ENCODE results near the gene PCSK2.

PCSK2 gene

GRCh38 chr20:17345321-17345720 lies 118.5 kb downstream of the PCSK2 start:
- TF ChIP-seq CTCF (IDR thresholded peaks at IDR 0.05; ENCODE audit: borderline replicate concordance, insufficient read depth, low read depth, low read length): no peak
- no peak overlapping the region for H3K4me3 ChIP-seq (ENCODE audit: low read depth, low read length)

- TF ChIP-seq CTCF (IDR thresholded peaks at IDR 0.05; ENCODE audit: borderline replicate concordance, insufficient read depth, low read depth, low read length): no peak
- no peak overlapping the region for H3K4me3 ChIP-seq (ENCODE audit: low read depth, low read length)
Observed at GRCh38 chr20:17350321-17350720, 123.5 kb downstream of the PCSK2 start.

GRCh38 chr20:17357238-17357637 lies 130.4 kb downstream of the PCSK2 start:
- TF ChIP-seq CTCF (IDR thresholded peaks at IDR 0.05; ENCODE audit: borderline replicate concordance, insufficient read depth, low read depth, low read length): no peak

GRCh38 chr20:17358854-17359253 lies 132.0 kb downstream of the PCSK2 start:
- no peak for TF ChIP-seq CTCF (IDR thresholded peaks at IDR 0.05; ENCODE audit: borderline replicate concordance, insufficient read depth, low read depth, low read length)
- H3K4me3 ChIP-seq (ENCODE audit: low read depth, low read length): no peak overlapping the region

More at GRCh38 chr20:17357238-17357637, 130.4 kb downstream of the PCSK2 start:
- H3K4me3 ChIP-seq (ENCODE audit: low read depth, low read length): no peak overlapping the region

- H3K4me3 ChIP-seq (ENCODE audit: low read depth, low read length): no peak overlapping the region
- no peak for TF ChIP-seq CTCF (IDR thresholded peaks at IDR 0.05; ENCODE audit: borderline replicate concordance, insufficient read depth, low read depth, low read length)
Observed at GRCh38 chr20:17364681-17365080, 137.8 kb downstream of the PCSK2 start.

GRCh38 chr20:17365831-17366230 lies 139.0 kb downstream of the PCSK2 start:
- TF ChIP-seq CTCF (IDR thresholded peaks at IDR 0.05; ENCODE audit: borderline replicate concordance, insufficient read depth, low read depth, low read length): no peak

GRCh38 chr20:17369506-17369905 lies 142.7 kb downstream of the PCSK2 start:
- H3K4me3 ChIP-seq (ENCODE audit: low read depth, low read length): no peak overlapping the region
- TF ChIP-seq CTCF (IDR thresholded peaks at IDR 0.05; ENCODE audit: borderline replicate concordance, insufficient read depth, low read depth, low read length): no peak

More at GRCh38 chr20:17365831-17366230, 139.0 kb downstream of the PCSK2 start:
- H3K4me3 ChIP-seq (ENCODE audit: low read depth, low read length): no peak overlapping the region
